Breast epithelium (tissue), 3 donors: Measurements from ENCODE around the gene CCR3.

ENCODE experiments used
- CTCF ChIP-seq, 3 donors: fragments of 450-650 bp; IDR thresholded peaks; one replicate each; pipeline ENCODE4 v1.5.1; 2016 to 2017; ENCODE audit warnings: antibody characterized with exemption in 3 of 3, mild to moderate bottlenecking in 3 of 3, moderate library complexity in 3 of 3
- POLR2A ChIP-seq: fragments of 450-650 bp; IDR thresholded peaks from one replicate; pipeline ENCODE4 v1.6.1; 2016; ENCODE audit warnings: antibody characterized with exemption, mild to moderate bottlenecking, moderate library complexity
- POLR2AphosphoS5 ChIP-seq, 3 donors: sonication (generic); formaldehyde crosslinking; IDR thresholded peaks; one replicate each; pipeline ENCODE4 v1.6.1; 2017; ENCODE audit warnings: antibody characterized with exemption in 3 of 3

DNA sequence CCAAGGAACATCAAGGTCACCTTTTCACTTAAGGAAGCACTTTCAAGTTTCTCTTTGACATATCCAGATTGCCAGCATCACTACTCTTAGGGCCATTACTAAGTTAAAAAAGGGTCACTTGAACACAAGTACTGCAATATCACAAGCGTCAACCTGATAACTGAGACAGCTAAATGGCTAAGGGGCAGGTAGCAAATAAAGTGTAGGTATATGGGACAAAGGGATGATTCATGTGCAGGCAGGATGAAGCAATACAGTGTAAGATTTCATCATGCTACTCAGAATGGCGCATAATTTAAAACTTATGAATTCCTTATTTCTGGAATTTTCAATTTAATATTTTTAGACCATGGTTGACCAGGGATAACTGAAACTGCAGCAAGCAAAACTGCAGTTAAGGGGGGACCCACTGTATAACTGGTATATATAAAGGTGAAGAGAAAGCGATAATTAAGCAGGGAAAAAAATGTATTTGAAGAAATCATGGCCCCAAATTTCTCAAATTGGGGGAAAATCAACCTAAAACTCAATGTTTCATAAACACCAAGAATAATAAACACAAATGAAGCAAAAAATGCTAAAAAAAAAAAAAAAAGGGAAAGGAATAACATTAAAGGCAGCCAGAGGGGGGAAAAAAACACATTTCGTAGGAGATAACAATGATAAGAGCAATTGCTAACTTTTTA is 47.2 kb upstream of the CCR3 start:
- TF ChIP-seq CTCF (IDR thresholded peaks at IDR 0.05) (no peak), POLR2AphosphoS5 (IDR thresholded peaks at IDR 0.05) (no peak), POLR2A (no peak)
